ENCODE data around the gene MEF2A.

DNA sequence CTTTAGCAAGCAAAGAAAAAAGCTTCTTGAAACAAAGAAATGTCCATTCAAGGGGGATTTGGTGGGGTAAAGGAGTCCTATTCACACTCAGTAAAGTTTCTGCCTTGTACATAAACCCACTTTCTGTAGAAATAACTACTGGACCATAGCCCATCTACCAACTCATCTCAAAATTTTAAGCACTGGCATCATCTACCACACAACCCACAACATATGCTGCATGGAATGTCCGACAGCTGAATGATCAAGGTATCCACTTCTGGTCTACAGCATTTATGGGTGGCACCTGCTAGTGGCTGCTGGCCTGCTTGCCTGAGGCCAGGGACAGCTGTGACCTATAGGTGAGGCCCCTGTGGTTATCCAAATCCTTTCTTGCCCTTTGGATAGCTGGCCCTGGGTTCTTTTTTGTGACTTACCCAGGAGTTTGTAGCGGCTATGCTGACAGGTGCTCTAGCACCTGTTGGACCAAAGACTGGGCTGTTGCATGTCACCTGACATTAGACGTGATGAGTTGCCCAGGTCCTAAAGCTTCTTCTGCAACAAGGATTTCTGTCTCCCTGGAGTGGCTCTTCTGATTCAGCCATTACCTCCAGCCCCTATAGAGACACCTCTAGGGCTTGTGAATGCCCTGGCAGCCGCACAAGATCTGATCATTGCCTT lies 19.2 kb upstream of the MEF2A start:
- TF ChIP-seq, protein P1, sequence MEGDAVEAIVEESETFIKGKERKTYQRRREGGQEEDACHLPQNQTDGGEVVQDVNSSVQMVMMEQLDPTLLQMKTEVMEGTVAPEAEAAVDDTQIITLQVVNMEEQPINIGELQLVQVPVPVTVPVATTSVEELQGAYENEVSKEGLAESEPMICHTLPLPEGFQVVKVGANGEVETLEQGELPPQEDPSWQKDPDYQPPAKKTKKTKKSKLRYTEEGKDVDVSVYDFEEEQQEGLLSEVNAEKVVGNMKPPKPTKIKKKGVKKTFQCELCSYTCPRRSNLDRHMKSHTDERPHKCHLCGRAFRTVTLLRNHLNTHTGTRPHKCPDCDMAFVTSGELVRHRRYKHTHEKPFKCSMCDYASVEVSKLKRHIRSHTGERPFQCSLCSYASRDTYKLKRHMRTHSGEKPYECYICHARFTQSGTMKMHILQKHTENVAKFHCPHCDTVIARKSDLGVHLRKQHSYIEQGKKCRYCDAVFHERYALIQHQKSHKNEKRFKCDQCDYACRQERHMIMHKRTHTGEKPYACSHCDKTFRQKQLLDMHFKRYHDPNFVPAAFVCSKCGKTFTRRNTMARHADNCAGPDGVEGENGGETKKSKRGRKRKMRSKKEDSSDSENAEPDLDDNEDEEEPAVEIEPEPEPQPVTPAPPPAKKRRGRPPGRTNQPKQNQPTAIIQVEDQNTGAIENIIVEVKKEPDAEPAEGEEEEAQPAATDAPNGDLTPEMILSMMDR (IDR thresholded peaks at IDR 0.05; ENCODE audit: insufficient read depth, low read depth, low read length): no peak
- TF ChIP-seq EZH2 (IDR thresholded peaks at IDR 0.05; ENCODE audit: insufficient read depth, low read length): no peak
